D721Med (cell line): ENCODE data around the gene ZFP62.

Experiments used
- DNase-seq: peaks from one replicate; pipeline ENCODE4 v3.0.0; 2011; ENCODE audit warnings: low spot score; ENCODE audit not compliant: insufficient read length
- FAIRE-seq: peaks from 2 replicates; lab custom pipeline; 2011; peaks lifted over from hg19 to GRCh38; lab: Jason Lieb, UNC
- TF ChIP-seq, protein P1 (sequence below): IDR thresholded peaks from 2 replicates; pipeline ENCODE4 v1.5.1; 2012; ENCODE audit warnings: mild to moderate bottlenecking, control low read depth; ENCODE audit not compliant: insufficient read depth; ENCODE audit errors: missing control alignments

Gene ZFP62

DNA sequence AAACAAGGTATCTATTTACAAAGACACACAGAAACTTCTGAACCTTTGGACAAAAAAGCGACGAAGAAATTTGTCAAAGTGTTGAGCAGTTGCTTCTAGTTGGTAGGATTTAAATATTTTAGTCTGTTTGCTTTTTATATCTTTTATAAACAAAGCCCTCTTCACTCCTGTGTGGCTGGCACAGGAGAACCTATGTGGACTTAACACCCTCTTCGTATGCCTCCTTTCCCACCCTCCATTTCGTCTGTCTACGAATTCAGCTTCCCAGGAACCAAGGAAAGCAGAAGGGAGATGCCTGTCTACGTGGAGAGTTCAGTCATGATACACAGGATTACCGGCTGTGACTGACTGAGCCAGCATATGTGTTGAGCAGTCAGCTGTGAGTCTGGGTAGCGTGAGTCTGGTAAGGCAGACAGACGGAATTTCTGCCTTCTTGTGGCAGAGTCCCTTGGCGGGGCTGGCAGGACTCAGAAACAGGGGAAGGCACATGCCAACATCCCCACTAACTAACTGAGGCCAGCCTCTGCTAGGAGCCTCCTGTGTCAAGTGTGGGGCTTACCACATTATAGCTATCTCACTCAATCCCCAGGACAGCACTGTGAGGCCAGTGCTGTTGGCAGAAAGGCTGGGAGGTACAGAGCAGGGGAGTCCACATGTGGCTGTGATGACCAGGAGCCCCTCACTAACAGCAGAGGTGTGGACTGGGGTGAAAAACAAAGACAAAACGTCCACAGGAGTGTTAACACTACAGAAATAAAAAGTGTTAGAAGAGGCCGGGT lies 13.9 kb upstream of the ZFP62 start:
- TF ChIP-seq, protein P1, sequence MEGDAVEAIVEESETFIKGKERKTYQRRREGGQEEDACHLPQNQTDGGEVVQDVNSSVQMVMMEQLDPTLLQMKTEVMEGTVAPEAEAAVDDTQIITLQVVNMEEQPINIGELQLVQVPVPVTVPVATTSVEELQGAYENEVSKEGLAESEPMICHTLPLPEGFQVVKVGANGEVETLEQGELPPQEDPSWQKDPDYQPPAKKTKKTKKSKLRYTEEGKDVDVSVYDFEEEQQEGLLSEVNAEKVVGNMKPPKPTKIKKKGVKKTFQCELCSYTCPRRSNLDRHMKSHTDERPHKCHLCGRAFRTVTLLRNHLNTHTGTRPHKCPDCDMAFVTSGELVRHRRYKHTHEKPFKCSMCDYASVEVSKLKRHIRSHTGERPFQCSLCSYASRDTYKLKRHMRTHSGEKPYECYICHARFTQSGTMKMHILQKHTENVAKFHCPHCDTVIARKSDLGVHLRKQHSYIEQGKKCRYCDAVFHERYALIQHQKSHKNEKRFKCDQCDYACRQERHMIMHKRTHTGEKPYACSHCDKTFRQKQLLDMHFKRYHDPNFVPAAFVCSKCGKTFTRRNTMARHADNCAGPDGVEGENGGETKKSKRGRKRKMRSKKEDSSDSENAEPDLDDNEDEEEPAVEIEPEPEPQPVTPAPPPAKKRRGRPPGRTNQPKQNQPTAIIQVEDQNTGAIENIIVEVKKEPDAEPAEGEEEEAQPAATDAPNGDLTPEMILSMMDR: no peak
- FAIRE-seq (no peak), DNase-seq (no peak)

DNA sequence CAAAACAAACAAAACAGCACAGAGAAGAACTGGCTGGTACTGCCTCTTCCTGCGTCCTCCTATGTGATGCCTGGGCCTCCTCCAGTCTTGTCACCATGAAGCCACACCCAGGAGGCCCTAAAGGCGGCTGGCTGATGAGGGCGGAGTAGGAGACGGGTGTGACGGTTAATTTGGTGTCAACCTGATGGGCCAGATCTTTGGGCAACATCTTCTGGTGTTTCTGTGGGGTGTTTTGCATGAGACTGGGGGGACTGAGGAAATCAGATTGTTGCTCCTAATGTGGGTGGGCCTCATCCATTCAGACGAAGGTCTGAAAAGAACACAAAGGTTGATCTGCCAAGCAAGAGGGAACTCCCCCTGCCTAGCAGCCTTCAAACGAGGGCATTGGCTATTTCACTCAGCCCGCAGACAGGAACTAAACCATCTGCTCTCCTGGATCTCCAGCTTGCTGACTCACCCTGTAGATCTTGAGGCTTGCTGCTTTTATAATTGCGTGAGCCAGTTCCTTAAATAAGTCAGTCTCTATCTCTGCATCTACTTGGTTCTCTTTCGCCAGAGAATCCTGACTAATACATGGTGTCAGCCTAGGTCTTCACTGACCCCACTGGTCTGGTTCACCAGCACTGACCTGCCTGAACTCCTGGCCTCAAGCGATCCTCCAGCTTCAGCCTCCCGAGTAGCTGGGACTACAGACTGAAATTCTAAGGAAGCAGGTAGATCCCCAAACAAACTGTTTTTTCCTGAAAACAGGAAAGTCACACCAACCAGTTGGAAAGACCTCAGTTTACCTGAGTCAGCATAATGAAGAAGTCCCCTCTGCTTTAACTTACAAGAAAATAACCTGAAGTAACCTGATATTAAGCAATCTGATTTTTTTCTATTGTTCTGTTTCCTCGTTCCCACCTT lies 12.8 kb upstream of the ZFP62 start:
- no peak for DNase-seq
- TF ChIP-seq, protein P1: no peak
- no peak for FAIRE-seq

DNA sequence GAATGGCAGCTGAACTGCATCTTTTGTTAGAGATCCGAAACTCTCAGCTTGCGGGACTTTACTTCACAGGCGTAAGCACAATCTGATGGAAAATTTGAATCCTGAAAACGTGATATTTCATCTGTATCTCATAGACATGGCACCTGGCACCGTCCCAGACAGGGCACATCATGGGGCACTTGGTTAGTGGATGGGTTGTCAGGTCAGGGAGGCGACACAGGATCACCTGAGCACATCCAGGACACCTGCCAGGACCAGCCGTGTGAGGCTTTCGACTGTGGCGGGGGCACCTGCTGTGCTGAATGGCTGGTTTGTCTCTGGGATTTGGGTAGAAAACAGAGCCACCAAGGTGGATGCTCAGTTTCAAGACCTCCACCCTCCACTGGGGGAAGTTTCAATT lies 11.3 kb upstream of the ZFP62 start:
- no peak for DNase-seq
- TF ChIP-seq, protein P1: no peak
- FAIRE-seq: no peak

- FAIRE-seq (no peak), DNase-seq (no peak)
- TF ChIP-seq, protein P1: no peak
These were observed 9.4 kb upstream of the ZFP62 start for GRCh38 chr5:180870276-180871068.

DNA sequence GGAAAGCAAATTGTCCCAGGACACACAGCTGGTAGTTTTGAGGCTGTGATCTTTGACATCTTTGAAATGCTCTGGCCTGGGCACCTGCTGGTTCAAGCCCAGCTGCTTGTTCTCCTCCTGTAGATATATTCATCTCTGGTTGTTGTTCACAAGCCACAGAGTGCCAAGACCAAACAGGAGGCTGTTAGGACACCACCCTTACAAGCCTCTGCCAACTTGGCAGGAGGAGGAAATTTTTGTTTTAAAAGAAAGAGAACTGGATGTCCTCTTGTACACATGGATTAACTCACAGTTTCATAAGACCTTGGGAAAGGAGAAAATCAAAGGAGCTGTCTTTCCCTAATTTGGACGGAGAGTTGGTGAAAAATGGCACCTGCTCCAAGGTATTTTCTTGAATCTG lies 8.5 kb upstream of the ZFP62 start:
- DNase-seq: no peak
- TF ChIP-seq, protein P1: no peak
- FAIRE-seq: no peak

DNA sequence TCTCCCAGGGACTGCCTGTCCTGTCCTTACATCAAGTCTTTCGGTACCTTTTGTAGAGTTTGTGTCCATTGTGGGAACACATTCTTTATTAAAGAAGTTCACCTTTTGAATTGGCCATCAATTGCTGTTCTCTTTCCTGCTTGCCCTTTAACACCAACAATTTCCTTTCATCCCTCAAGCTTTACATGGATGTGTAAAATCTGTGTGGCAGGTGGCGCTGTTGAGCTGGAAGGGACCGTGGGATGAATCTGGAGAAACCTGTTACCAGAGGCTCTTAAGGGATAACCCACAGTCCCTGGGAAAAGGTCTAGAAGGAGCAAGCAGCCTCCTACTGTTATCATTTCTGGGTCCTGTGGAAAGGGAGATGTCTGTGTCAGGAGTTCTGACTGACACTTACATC lies 7.9 kb upstream of the ZFP62 start:
- TF ChIP-seq, protein P1: peak; percentile 89
- DNase-seq: peak; percentile 89
- FAIRE-seq: peak; percentile 77
